DMS79 treated with DMSO at 0.1 percent for 48 hours (cell line): ENCODE data around the gene UTY.
A peak's percentile ranks its signal among the peaks of the same experiment; 100 is the strongest.

Source experiments
- DNase-seq: peaks from one replicate; lab custom pipeline; 2025; lab: John Stamatoyannopoulos, UW

Gene UTY

GRCh38 chrY:13479828-13480227 lies at the start of gene UTY:
TSS of gene UTY (minus strand) at chrY:13480033. CDS start at chrY:13479665, 368 bp downstream.
- DNase-seq, result peak; percentile 63

- DNase-seq, result no peak
Observed at GRCh38 chrY:13520474-13520873, 40.6 kb upstream of the UTY start.

GRCh38 chrY:13501215-13501614 lies 21.4 kb upstream of the UTY start:
- no peak for DNase-seq

- DNase-seq, result no peak
Observed at GRCh38 chrY:13493737-13494136, 13.9 kb upstream of the UTY start.

GRCh38 chrY:13492408-13492807 lies 12.6 kb upstream of the UTY start:
- no peak for DNase-seq

- DNase-seq, result no peak
Observed at GRCh38 chrY:13488738-13489137, 8.9 kb upstream of the UTY start.

- DNase-seq, result peak; percentile 38
Observed at GRCh38 chrY:13479121-13479711, 617 bp downstream of the UTY start.

- peak; percentile 39 for DNase-seq
Observed at GRCh38 chrY:13478126-13478785, 1.6 kb downstream of the UTY start.

- DNase-seq, result no peak
Observed at GRCh38 chrY:13474997-13475396, 4.8 kb downstream of the UTY start.

GRCh38 chrY:13451572-13451971 lies 28.3 kb downstream of the UTY start:
- no peak for DNase-seq

GRCh38 chrY:13450596-13451130 lies 29.2 kb downstream of the UTY start:
- no peak for DNase-seq

GRCh38 chrY:13445566-13445965 lies 34.3 kb downstream of the UTY start:
- DNase-seq, result no peak

- DNase-seq, result no peak
Observed at GRCh38 chrY:13443146-13443545, 36.7 kb downstream of the UTY start.

GRCh38 chrY:13440811-13441210 lies 39.0 kb downstream of the UTY start:
- no peak for DNase-seq

GRCh38 chrY:13435968-13436937 lies 43.6 kb downstream of the UTY start:
- no peak for DNase-seq

GRCh38 chrY:13435206-13435967 lies 44.4 kb downstream of the UTY start:
- no peak for DNase-seq

- DNase-seq, result no peak
Observed at GRCh38 chrY:13432293-13433025, 47.4 kb downstream of the UTY start.

- no peak for DNase-seq
Observed at GRCh38 chrY:13429551-13429950, 50.3 kb downstream of the UTY start.

GRCh38 chrY:13423281-13423732 lies 56.5 kb downstream of the UTY start:
- DNase-seq, result no peak

GRCh38 chrY:13416869-13417661 lies 62.8 kb downstream of the UTY start:
- no peak for DNase-seq
